Endothelial cell of umbilical vein (primary cell): ENCODE data around the gene ADAMTS12.

Experiments used
- CTCF ChIP-seq, 2 donors: IDR thresholded peaks; 1 replicate in 1 of 2; 2 replicates in 1 of 2; pipeline ENCODE4 v1.5.1; 2011; ENCODE audit warnings: low read length in 2 of 2, mild to moderate bottlenecking in 2 of 2, moderate library complexity in 2 of 2, control low read depth in 1 of 2, inconsistent platforms in 1 of 2, low read depth in 1 of 2; ENCODE audit not compliant: insufficient read depth in 1 of 2; ENCODE audit errors: extremely low read depth in 1 of 2
- EZH2 ChIP-seq: IDR thresholded peaks from 2 replicates; pipeline ENCODE4 v1.6.1; 2012; ENCODE audit warnings: borderline replicate concordance, low read depth, mild to moderate bottlenecking, moderate library complexity, low read length, inconsistent platforms; ENCODE audit not compliant: severe bottlenecking
- JUN ChIP-seq: IDR thresholded peaks from 2 replicates; pipeline ENCODE4 v1.6.1; 2011; ENCODE audit warnings: borderline replicate concordance, low read depth; ENCODE audit not compliant: insufficient read length, insufficient read depth
- POLR2A ChIP-seq: IDR thresholded peaks from 2 replicates; pipeline ENCODE4 v1.6.1; 2012; ENCODE audit warnings: low read depth, mild to moderate bottlenecking, control low read depth, low read length
- POLR2AphosphoS5 ChIP-seq: IDR thresholded peaks from 2 replicates; pipeline ENCODE4 v1.6.1; 2012; ENCODE audit warnings: low read depth, mild to moderate bottlenecking, control low read depth, low read length, moderate library complexity; ENCODE audit not compliant: insufficient read depth

- TF ChIP-seq CTCF (IDR thresholded peaks at IDR 0.05; ENCODE audit: extremely low read depth in 1 of 2, insufficient read depth in 1 of 2, low read depth in 1 of 2, low read length in 2 of 2) (no peak), EZH2 (no peak), POLR2A (no peak), POLR2AphosphoS5 (no peak), JUN (no peak)
Observed at GRCh38 chr5:33688526-33688925, 203.3 kb downstream of the ADAMTS12 start.
